Astrocyte (in vitro differentiated cells and primary cell): Measurements from ENCODE around the gene CCDC40. TPM values are rescaled to one million over a fixed set of nuclear protein-coding genes. Genes with fewer than 3 reads are reported as not detected.
A peak's percentile ranks its signal among the peaks of the same experiment; 100 is the strongest.

Source experiments
- DNase-seq: peaks from one replicate; pipeline ENCODE4 v3.0.0-alpha.2; 2010; ENCODE audit warnings: low read depth
- FAIRE-seq: peaks from 2 replicates; lab custom pipeline; 2011; peaks lifted over from hg19 to GRCh38; lab: Jason Lieb, UNC
- H2AFZ ChIP-seq: 2 replicates; pipeline ENCODE4 v1.6.0; 2012; ENCODE audit warnings: low read depth, low read length, inconsistent platforms
- H3K27ac ChIP-seq: 2 replicates; pipeline ENCODE4 v1.5.1; 2011; ENCODE audit warnings: low read depth, low read length, inconsistent platforms
- H3K27me3 ChIP-seq: 2 replicates; pipeline ENCODE4 v1.6.0; 2011; ENCODE audit warnings: low read length, inconsistent platforms; ENCODE audit not compliant: insufficient read depth
- H3K36me3 ChIP-seq: 2 replicates; pipeline ENCODE4 v1.5.1; 2011; ENCODE audit warnings: low read length, inconsistent platforms; ENCODE audit not compliant: insufficient read depth
- H3K4me1 ChIP-seq: 2 replicates; pipeline ENCODE4 v1.5.1; 2011; ENCODE audit warnings: low read length, inconsistent platforms; ENCODE audit not compliant: insufficient read depth
- H3K4me2 ChIP-seq: 2 replicates; pipeline ENCODE4 v1.6.0; 2012; ENCODE audit warnings: low read length, inconsistent platforms
- H3K4me3 ChIP-seq: 2 replicates; pipeline ENCODE4 v1.5.1; 2011; ENCODE audit warnings: low read depth, mild to moderate bottlenecking, low read length, inconsistent platforms; ENCODE audit not compliant: insufficient read depth
- H3K79me2 ChIP-seq: 2 replicates; pipeline ENCODE4 v1.6.0; 2012; ENCODE audit warnings: mild to moderate bottlenecking, low read length, inconsistent platforms; ENCODE audit not compliant: insufficient read depth
- H3K9ac ChIP-seq: 2 replicates; pipeline ENCODE4 v1.6.0; 2012; ENCODE audit warnings: mild to moderate bottlenecking, low read length, inconsistent platforms
- H3K9me3 ChIP-seq: 2 replicates; pipeline ENCODE4 v1.5.1; 2012; ENCODE audit warnings: low read depth, mild to moderate bottlenecking, low read length, inconsistent platforms; ENCODE audit not compliant: insufficient read depth
- H4K20me1 ChIP-seq: 2 replicates; pipeline ENCODE4 v1.6.0; 2012; ENCODE audit warnings: low read length, inconsistent platforms; ENCODE audit not compliant: insufficient read depth
- H3K27ac Mint-ChIP-seq: one replicate; pipeline ENCODE4 v1.8.0; 2021; ENCODE audit warnings: mild to moderate bottlenecking, mixed read lengths; ENCODE audit not compliant: unreplicated experiment
- H3K27me3 Mint-ChIP-seq: one replicate; pipeline ENCODE4 v1.8.0; 2021; ENCODE audit warnings: low read depth, mixed read lengths; ENCODE audit not compliant: unreplicated experiment
- H3K36me3 Mint-ChIP-seq: one replicate; pipeline ENCODE4 v1.8.0; 2021; ENCODE audit warnings: low read depth, mixed read lengths; ENCODE audit not compliant: unreplicated experiment
- H3K4me1 Mint-ChIP-seq: one replicate; pipeline ENCODE4 v1.8.0; 2021; ENCODE audit warnings: low read depth, mixed read lengths; ENCODE audit not compliant: unreplicated experiment
- H3K4me3 Mint-ChIP-seq: one replicate; pipeline ENCODE4 v1.8.0; 2021; ENCODE audit warnings: mild to moderate bottlenecking, moderate library complexity, mixed read lengths; ENCODE audit not compliant: unreplicated experiment
- H3K9me3 Mint-ChIP-seq: one replicate; pipeline ENCODE4 v1.8.0; 2021; ENCODE audit warnings: mild to moderate bottlenecking, mixed read lengths; ENCODE audit not compliant: unreplicated experiment
- EZH2 ChIP-seq: IDR thresholded peaks from 2 replicates; pipeline ENCODE4 v1.6.1; 2012; ENCODE audit warnings: mild to moderate bottlenecking, low read length, inconsistent platforms; ENCODE audit not compliant: insufficient read depth
- total RNA-seq: library from RNA; stranded (reverse); gene quantifications from 2 replicates; pipeline ENCODE4 v1.2.1, GENCODE V29; 2021
- TF ChIP-seq, protein P1 (sequence below): IDR thresholded peaks from 2 replicates; pipeline ENCODE4 v1.5.1; 2011; ENCODE audit warnings: low read depth, mild to moderate bottlenecking, inconsistent platforms, low read length, moderate library complexity; ENCODE audit not compliant: insufficient read depth

CCDC40 gene
- total RNA-seq, 1 donor from 2014 or later = 7.0 TPM

- peaks cover 6% of the 10 kb centered on the region for H3K4me1 Mint-ChIP-seq
- H3K9ac ChIP-seq = no peak overlapping the region
- H3K9me3 ChIP-seq = no peaks in the 10 kb centered on the region
- H3K4me2 ChIP-seq = no peak overlapping the region
- no peak overlapping the region for H2AFZ ChIP-seq
- DNase-seq (no peak), FAIRE-seq (no peak)
- H3K79me2 ChIP-seq = no peaks in the 10 kb centered on the region
- H3K27ac Mint-ChIP-seq = no peak overlapping the region
- peaks cover 29% of the 10 kb centered on the region for H3K36me3 Mint-ChIP-seq
- TF ChIP-seq, protein P1, sequence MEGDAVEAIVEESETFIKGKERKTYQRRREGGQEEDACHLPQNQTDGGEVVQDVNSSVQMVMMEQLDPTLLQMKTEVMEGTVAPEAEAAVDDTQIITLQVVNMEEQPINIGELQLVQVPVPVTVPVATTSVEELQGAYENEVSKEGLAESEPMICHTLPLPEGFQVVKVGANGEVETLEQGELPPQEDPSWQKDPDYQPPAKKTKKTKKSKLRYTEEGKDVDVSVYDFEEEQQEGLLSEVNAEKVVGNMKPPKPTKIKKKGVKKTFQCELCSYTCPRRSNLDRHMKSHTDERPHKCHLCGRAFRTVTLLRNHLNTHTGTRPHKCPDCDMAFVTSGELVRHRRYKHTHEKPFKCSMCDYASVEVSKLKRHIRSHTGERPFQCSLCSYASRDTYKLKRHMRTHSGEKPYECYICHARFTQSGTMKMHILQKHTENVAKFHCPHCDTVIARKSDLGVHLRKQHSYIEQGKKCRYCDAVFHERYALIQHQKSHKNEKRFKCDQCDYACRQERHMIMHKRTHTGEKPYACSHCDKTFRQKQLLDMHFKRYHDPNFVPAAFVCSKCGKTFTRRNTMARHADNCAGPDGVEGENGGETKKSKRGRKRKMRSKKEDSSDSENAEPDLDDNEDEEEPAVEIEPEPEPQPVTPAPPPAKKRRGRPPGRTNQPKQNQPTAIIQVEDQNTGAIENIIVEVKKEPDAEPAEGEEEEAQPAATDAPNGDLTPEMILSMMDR = no peak
- TF ChIP-seq EZH2 = no peak
- no peak overlapping the region for H3K27ac ChIP-seq
- no peaks in the 10 kb centered on the region for H4K20me1 ChIP-seq
- no peaks in the 10 kb centered on the region for H3K27me3 Mint-ChIP-seq
- H3K36me3 ChIP-seq = no peaks in the 10 kb centered on the region
- no peak overlapping the region for H3K4me3 ChIP-seq
- H3K4me3 Mint-ChIP-seq = no peak overlapping the region
- H3K4me1 ChIP-seq = no peaks in the 10 kb centered on the region
- no peaks in the 10 kb centered on the region for H3K27me3 ChIP-seq
- peaks cover 7% of the 10 kb centered on the region for H3K9me3 Mint-ChIP-seq
Measured at GRCh38 chr17:80115159-80115558, 78.7 kb downstream of the CCDC40 start.

GRCh38 chr17:80116276-80116920 is 80.0 kb downstream of the CCDC40 start:
- no peaks in the 10 kb centered on the region for H3K9me3 ChIP-seq
- Mint-ChIP-seq H3K36me3 (peaks cover 27% of the 10 kb centered on the region), H3K4me1 (peaks cover 6% of the 10 kb centered on the region), H3K4me3 (no peak overlapping the region), H3K27me3 (no peaks in the 10 kb centered on the region), H3K27ac (peak overlapping the region; percentile 53), H3K9me3 (peaks cover 7% of the 10 kb centered on the region)
- H3K36me3 ChIP-seq = no peaks in the 10 kb centered on the region
- no peaks in the 10 kb centered on the region for H3K79me2 ChIP-seq
- DNase-seq (no peak), FAIRE-seq (no peak)
- H3K27ac ChIP-seq = no peak overlapping the region
- H3K9ac ChIP-seq = no peak overlapping the region
- H2AFZ ChIP-seq = no peak overlapping the region
- TF ChIP-seq, protein P1 = no peak
- no peak for TF ChIP-seq EZH2
- no peaks in the 10 kb centered on the region for H4K20me1 ChIP-seq
- H3K4me1 ChIP-seq = no peaks in the 10 kb centered on the region
- no peaks in the 10 kb centered on the region for H3K27me3 ChIP-seq
- H3K4me2 ChIP-seq = no peak overlapping the region
- no peak overlapping the region for H3K4me3 ChIP-seq

- H2AFZ ChIP-seq = no peak overlapping the region
- H3K9ac ChIP-seq = no peak overlapping the region
- H3K27me3 ChIP-seq = no peaks in the 10 kb centered on the region
- no peak overlapping the region for H3K4me2 ChIP-seq
- H3K36me3 Mint-ChIP-seq = peaks cover 25% of the 10 kb centered on the region
- H3K4me3 ChIP-seq = no peak overlapping the region
- H3K79me2 ChIP-seq = no peaks in the 10 kb centered on the region
- H3K4me1 Mint-ChIP-seq = peaks cover 6% of the 10 kb centered on the region
- DNase-seq (no peak), FAIRE-seq (no peak)
- H3K27ac ChIP-seq = no peak overlapping the region
- H4K20me1 ChIP-seq = no peaks in the 10 kb centered on the region
- no peaks in the 10 kb centered on the region for H3K4me1 ChIP-seq
- H3K27ac Mint-ChIP-seq = peak overlapping the region; percentile 53
- H3K4me3 Mint-ChIP-seq = peak overlapping the region; percentile 8
- H3K27me3 Mint-ChIP-seq = no peaks in the 10 kb centered on the region
- H3K9me3 ChIP-seq = no peaks in the 10 kb centered on the region
- TF ChIP-seq, protein P1 = no peak
- no peak for TF ChIP-seq EZH2
- peaks cover 7% of the 10 kb centered on the region for H3K9me3 Mint-ChIP-seq
- H3K36me3 ChIP-seq = no peaks in the 10 kb centered on the region
Measured at GRCh38 chr17:80116921-80117380, 80.5 kb downstream of the CCDC40 start.
